Hindlimb muscle (tissue), 1 donor: Measurements from ENCODE around the gene TMEM63C. TPM values are rescaled to one million over a fixed set of nuclear protein-coding genes. Genes with fewer than 3 reads are reported as not detected.

Experiments
- DNase-seq: peaks from one replicate; pipeline ENCODE4 v3.0.0-alpha.2; 2013
- polyA plus RNA-seq: library from polyadenylated mRNA; unstranded; fragments of 120-200 nt; gene quantifications from one replicate; pipeline ENCODE4 v1.2.1, GENCODE V29; 2013; ENCODE audit not compliant: insufficient read length

The TMEM63C gene
- polyA plus RNA-seq, 1 donor = 1.0 TPM

DNA sequence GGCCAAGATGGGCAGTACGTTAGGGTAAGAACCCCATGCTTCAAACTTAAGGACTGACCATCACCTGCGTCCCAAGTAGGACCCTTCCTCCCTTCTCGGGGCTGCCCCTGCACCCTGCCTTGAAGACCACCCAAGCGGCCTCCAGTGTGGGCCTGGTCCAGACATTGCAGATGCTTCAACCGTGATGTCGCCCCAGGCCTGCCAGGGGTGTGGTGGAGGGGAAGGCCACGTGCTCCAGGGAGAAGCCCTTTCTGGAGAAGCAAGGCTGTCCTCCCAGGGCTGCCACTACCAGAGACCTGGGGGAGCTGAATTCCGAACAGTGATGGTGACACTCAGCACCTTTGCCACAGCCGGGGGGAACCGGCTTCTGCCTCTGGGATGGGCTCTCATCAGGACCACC, 76.1 kb downstream of the TMEM63C start:
- no peak for DNase-seq

DNA sequence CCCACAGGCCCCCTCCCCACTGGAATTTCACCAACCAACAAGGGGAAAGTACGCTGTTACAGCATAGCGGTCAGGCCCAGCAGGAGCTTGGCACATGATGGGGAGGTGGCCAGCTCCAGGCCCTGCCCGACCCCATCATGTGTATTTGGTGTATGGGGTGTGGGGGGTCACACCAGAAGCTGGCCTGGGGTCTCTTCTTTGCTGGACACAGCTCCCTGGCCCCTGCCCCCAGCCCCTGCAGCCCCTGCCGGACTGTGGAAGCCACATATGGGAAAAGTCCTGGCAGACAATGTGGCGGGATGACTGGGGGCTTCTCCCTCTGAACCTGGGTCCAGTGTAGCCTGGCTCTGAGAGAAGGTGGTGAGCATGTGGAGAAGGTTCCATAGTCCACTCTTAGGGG, 77.0 kb downstream of the TMEM63C start:
- no peak for DNase-seq

DNA sequence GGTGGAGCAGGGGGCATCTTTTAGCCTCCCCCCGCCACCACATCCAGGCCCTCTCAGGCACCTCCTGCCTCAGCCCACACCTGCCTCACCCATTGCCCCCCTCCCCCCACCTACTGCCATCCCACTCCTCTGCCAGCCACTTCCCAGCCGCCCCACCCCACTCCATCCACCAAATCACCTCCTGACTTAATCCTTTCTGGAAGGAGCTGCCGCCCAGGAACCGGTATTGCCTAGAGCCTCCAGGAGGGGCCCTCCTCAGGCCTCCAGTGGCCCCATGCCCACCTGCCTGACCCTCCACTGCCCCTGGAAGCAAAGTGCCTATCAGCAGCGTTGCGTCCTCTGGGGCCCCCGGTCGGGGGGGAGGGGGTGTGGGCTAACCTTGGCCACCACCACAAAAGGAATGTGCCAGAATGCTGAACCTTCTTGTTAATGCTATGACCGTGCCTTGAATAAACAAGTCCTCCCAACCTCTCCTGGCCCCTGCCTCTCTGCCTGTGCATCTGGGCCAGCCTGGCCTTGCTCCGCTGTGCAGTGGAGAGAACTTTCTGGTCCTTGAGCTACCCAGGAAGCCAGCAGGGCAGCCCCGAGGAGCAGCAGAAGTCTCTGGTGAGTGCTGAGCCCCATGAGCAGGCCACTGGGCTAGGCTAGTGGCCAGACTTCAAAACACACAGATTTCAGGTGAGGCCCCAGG, 77.6 kb downstream of the TMEM63C start:
- no peak for DNase-seq

DNA sequence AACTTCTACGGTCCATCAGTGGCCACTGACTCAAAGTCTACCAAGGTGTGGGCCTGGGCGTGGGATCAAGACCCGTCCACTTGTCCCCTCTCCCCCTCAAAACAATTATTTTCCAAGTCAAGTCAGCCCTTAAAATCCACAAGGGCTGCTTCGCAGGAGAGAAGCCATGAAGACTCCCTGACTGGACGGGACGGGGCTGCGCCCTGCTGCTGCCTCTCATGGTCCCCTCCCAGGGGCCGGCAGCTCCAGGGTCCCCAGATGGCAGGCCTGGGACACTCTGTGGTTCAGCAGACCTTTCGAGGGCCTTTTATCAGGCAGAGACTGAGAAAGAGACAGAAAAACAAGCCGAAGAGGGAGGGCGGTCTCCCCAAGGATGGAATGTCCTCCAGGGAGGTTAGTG, 78.6 kb downstream of the TMEM63C start:
- DNase-seq = no peak

DNA sequence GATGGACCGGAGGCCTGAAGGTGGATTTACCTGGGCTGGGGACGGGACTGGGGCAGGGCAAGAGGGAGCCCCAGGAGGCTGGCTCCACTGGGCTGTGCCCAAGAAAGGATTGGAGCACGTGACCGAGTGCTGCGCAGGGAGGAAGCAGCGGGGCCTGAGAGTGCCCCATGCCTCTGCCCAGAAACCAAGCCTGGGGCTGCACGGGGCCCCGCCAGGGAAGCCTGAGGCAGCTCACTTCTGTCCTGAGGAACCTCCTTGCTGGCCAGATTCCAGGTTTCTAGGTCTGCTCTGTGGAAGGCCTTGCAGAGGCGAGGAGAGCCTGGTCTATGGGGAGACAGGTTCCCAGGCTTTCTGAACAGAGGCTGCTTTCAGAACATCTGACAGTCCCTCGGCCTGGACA, 79.0 kb downstream of the TMEM63C start:
- DNase-seq = no peak

DNA sequence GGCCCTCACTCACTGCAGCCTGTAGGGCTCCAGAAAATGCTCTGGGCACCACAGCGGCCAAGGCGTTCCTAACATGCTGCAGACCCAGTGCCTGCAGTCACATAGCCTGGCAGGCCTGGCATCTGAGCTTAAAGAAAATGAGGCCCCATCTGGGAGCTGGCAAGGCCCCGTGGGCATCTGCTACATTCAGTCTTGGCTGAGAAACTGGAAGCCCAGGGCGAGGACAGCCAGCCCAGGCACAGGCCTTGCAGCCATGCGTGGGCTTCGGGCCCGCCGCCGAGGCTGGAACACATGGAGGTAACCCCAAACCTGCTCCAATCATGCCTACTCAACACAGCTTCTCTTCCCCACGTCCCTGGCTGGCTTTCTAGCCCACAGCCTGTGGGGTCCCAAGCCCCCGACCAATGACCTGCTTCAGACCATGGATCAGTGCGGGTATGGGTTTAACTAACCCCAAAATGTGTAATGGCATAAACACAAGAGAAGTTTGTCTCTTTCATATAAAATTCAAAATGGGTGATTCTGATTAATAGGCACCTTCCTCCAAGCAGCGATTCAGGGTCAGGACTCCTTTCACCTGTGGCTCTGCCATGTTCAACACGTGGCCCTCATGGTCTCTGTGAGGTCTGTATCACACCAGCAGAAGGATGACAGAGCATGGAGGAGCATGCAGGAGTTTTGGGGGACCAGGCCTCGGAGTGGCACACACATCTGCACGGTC, 83.0 kb downstream of the TMEM63C start:
- no peak for DNase-seq

DNA sequence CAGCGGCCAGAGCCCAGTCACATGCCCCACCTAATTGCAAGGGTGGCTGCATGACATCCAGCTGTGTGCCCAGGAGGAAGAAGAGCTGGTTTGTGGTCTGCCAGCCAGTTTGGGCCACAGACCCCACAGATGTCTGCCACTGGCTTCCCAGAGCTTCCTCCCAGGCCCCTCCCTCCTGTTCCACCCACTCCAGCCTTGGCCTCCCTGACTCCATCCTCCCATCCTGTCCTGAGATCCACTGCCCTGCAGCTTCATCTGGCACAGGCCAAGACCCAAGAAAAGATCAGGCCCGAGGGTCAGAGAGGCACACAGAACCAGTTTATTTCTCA, 83.6 kb downstream of the TMEM63C start:
- DNase-seq = no peak

DNA sequence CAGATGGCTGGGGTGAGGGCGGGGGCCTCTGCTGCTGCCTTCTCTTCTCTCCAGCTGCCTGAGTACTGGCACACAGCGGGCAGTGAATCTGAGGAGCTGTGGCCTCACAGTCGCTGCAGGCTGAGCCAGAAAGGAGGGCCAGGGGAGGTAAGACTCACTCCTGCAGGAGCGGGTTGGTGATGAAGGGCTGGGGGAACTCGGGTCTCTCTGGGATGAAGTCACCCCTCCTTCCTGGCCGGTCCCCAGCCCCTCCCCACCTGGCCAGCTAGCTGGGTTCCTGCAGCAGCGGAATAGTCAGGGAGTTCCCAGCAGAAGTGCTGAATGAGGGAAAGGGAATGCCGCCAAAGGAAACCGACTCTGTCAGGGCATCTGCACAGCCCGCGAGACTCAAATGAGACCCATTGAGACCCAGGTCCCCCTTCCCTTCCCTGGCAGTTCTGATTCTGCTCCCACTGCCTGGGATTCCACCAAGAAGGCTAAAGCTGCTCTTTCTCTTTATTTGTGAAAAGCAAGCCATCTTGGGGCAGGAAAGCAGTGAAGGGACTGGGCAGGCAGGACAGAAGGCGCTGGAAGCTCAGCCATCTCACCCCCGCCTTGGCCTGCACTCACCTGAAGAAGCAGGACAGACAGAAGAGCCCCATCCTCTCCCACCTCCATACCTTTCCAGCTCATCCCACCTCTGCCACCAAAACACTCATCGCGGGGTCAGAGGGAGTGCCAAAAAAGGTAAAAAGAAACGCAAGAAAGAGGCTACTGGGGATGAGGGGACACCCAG, 84.2 kb downstream of the TMEM63C start:
- DNase-seq = no peak

DNA sequence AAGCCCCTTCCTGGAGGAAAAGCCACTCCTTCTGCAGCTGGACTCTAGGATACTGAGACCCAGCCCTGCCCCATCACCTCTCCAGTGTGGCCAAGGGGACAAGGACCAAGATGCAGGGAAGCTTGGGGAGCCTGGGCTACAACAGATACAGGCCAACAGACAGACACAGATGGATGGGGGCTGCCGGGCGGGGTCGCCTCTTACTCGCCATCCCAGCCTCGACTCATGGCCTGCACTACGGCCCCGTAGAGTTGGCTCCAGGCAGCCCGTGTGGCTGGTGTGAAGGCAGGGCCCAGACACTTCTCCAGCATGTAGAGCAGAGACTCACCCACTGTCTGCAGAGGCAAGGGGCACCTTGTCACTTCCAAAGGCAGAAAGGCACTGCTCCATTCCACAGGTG, 84.7 kb downstream of the TMEM63C start:
- no peak for DNase-seq

DNA sequence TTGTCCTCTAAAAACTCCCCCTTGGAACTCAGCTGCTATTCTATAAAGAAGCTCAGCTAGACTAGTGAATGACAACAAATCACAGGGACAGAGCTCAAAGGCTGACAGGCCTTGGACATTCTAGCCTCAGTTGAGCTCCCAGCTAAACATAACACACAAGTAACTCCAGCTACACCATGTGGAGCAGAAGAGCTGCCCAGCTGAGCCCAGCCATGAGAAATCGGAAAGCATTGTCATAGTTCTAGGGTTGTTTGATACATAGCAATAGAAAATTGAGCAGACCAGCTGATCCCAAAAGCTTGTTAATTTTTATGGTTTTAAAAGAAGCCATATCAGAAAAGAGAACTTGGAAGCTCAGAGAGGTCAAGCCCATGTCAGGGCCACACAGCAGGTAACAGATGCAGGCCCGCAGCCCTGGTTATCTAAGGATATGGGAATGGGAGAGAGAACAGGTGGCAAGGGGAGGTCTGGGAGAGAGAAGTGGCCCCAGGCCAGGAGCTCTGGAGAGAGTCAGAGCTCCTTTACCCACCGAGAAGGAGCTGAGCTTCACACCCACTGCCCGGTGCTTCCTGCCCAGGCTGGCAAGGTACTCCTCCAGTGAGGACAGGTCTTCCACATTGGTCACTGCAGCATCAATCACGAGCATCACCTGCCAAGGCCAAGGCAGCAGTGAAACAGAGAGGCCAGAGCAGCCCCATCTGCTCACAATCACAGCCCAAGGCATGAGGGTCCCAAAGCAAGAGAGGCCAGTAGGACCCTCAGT, 86.5 kb downstream of the TMEM63C start:
- no peak for DNase-seq

DNA sequence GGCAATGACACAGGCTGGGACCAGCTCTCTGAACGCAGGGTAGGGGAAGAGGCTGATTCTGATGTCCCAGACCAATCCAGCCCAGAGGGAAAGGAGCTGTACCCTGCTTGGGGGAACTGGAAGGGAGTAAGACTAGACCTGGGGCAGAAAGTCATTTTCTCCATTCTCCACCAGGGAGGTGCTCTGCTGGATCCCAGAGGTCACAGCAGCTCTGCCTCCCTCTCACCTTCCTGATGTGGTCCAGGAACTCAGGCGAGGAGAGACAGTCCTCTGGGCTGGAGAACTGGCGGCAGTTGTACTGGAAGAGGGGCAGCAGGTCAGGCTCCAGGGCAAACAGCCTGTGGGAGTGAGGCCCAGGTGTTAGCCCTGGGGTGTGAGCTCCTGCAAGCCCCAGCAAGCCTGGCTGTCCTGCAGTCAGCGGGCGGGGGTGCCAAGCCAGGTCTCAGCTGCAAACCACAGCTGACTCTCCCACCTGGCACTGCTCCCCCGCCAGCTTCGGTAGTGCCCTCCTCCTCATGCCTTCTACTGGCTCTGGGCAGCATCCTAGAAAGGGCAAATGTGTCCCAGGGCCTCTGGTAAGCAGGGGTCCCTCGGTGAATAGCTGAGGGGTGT, 87.5 kb downstream of the TMEM63C start:
- no peak for DNase-seq

DNA sequence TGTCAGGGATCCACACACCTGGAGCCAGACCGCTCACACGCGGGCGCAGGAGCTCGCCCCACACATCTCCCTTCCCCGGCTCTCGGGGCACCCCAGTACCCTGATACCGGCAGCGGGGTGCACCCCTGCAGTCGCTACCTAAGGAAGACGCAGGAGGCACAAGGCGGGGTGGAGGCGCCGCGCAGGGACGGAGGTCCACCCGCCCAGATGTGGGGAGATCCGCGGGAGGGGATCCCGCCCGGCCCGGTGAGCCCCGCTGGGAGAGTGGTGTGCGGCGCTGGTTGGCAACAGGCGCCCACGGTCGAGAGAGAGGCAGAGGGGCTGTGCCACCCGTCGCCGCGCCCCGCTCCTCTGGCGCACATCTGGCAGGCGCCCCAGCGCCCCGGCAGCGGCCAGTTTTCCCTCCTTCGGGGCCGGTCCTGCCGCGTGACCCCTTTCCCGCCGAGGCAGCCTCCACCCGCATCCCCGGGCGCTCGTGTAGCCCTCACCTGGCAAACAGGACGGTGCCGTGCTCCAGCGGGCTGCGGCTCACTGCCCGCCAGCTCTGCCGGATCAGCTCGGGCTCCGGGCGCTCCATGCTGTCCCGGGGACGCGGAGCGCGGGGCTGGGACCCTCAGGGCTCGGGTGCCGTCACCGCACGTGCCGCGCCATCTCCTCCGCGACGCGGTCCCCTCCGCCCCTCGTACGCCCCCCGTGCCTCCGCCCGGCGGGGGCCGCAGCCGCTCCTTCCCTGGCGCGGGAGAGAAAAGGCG, 88.9 kb downstream of the TMEM63C start:
- DNase-seq = no peak

DNA sequence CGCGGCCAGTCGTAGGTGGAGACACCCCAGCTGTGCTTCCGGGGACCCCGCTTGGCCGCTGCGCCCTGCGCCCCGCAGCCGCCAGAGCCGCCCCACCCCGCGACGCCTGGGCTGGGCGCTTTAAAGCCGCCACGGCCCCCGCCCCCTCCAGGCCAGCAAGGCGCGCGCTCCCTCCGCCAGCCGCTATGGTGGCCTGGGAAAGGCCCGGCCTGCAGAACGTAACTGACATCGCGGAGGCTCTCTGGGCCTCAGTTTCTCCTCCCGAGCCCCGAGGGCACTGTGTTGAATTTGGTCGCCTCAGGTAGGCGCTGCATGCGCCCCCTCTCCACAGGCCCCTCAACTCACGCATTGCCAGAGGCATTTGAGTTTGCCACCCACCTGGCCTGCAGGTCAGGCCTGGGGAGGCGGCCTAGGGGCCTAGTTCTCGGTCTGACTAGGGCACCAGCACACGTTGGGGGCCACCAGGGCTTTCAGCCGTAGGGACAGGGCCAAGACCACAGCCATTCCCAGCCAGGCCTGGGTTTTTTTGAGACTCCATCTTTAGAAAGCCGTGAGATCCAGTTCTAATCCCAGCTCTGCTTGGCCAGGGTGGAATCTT, 89.6 kb downstream of the TMEM63C start, which contains the start of gene NGB:
NGB (minus strand) TSS at position 94 of the 598 bp plus-strand sequence. CDS start 269 bp downstream, outside the sequence.
- no peak for DNase-seq

DNA sequence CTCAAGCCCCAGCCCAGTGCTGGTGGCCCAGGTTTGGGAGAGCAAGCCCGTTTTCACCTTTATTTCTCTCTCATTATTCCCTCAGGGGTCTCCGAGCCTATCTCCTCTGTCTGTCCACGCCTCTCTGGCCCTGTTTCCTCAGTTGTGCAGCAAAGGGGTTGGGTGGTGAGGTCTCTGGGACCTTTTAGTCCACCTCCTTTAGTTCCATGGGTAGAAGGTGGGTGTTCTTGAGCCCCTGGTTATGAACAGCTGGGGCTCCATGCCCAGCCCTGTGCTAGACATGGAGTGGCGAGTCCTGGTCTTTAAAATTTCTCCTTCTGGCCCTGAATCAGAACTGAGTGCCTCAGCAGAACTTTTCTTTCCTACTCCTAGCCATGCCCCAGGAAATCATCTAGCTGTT, 90.7 kb downstream of the TMEM63C start:
- DNase-seq = no peak

DNA sequence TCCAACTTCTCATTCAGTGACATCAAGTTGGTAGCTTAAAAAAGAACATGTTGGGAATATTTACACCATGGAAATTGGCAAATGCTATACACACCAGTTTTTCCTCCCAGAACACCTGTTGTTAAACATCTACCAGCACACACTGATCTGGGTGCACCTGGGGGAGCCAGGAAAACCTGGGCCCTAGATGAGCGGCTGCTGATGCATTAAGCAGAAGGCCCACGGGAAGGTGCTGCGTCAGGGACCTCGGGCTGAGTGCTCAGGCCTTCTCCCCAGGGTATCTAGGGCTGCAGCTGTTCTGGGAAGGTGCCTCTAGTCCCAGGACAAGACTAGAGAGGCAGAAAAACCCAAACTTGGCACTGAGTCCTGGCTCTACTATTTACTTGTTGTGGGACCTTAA, 92.2 kb downstream of the TMEM63C start:
- DNase-seq = no peak

DNA sequence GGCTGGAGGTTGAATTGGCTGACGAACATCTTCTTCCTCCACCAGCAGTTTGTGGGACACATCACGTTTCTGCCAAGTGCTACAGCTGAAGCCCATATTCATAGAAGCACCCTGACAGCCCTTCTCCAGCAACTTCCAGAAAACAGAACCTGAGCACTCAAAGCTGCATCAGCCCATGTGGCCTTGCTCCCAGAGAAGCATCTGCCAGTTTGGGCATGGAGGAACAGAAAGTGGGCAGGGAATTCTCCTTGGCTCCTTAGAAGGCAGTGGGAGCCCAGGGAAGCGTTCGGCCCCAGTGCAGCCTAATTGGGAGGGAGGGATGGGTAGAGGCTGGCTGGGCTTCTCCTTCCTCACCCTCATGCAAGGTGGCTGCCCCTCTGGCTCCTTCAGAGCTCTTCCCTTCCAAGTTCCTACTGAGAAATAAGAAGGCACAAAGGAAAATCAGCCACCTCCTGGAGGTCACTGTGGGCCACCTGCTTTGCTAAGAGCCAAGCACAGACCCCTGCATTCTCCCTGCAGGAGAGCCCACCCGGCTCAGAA, 93.5 kb downstream of the TMEM63C start:
- no peak for DNase-seq

DNA sequence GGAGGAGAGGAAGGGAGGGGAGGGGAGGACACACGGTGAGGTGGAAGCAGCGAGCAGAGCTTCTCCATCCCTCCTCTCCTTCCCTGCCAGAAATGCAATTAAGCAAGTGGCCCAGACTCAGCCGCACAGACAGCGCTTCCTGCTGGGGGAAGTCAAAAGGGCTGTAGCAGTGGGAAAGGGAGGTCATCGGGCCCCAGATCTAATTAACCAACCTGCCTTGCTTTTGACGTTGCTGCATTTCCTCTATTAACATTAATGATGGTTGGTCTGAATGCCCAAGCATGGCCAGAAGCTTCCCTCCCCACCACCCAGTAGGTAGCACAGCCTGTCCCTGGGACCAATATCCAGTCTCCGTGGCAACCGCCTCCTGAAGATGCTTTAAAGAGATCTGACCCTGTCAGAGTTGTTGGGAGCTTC, 94.0 kb downstream of the TMEM63C start:
- DNase-seq = no peak

DNA sequence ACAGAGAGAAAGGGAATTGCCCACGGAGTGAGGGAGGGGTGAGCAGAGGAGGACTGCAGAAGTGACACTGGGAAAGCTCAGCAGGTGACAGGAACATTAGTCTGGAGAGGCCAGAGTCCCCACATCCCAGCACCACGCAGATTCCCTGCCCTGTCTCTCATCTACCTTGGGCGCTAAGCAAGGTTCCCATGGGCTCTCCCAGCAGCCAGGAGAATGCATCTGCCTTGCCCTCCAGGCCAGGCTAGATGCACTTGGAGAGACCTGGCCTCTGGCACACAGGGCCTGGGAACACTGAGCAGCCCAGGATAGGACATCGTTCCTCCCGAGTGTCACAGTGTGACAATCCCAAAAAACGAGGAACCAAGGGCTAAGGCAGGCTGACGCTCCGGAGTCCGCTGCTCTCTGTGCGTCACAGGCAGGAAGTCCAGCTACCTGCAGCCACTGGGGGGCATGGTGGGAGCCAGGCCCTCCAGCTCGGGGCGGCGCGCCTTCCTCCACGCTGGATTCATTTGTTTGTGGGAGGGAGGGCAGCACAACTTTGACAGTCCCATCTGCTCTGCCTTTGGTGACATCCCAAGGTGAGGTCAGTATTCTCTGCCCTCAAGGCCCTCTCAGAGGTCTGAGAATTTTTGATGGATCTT, 94.8 kb downstream of the TMEM63C start:
- no peak for DNase-seq

DNA sequence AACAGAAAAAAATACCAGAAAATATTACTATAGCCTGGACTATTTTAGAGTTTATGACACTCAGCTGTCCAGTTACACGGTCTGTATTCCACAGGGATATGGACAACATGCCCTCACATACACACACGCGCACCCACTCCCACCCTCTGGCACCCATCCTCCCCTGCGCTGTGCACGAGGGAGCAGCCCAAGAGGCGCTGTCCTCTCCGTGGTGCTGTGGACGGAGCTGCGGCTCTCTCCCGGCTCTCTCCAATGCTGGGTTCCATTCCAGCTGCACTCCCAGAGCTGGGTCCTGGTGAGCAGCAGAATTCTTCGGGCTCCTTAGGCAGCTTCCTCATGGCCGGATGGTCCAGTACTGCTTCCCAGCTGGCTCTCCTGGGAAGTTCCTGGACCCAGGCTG, 95.4 kb downstream of the TMEM63C start:
- DNase-seq = no peak

DNA sequence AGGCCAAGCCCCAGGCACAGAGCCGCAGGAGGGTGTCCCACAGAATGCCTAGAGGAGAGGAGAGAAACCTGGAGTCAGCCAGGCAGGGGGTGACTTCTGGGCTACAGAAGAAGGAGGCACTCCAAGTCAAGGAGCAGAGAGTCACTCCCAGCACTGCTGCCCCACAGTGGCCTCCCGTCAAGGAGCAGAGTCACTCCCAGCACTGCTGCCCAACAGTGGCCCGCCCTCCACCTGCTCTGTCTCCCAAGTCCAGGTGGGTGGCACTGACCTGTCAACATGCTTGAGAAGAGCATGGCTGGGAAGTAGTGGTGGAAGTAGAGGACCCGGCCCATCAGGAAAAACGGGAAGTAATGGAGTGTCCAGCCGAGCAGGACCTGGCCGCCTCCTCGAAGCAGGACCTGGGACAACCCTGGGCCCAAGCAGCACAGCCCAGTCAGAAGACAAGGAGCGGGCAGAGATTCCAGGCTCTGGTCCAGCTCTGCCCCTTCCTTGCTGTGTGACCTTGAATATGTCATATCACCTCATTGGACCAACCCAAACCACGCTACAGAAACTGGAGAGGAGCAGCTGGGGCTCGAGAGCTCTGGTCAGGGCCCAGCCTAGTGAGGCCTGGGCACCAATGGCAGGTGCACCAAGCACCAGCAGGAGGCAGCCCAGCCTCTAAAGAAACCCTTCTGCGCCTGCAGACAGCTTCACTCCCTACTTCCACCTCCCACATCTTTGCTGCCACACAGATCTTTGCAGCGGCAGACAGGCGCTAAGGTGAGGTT, 97.0 kb downstream of the TMEM63C start:
- no peak for DNase-seq
